ENCODE results near the gene FUT2.

DNA sequence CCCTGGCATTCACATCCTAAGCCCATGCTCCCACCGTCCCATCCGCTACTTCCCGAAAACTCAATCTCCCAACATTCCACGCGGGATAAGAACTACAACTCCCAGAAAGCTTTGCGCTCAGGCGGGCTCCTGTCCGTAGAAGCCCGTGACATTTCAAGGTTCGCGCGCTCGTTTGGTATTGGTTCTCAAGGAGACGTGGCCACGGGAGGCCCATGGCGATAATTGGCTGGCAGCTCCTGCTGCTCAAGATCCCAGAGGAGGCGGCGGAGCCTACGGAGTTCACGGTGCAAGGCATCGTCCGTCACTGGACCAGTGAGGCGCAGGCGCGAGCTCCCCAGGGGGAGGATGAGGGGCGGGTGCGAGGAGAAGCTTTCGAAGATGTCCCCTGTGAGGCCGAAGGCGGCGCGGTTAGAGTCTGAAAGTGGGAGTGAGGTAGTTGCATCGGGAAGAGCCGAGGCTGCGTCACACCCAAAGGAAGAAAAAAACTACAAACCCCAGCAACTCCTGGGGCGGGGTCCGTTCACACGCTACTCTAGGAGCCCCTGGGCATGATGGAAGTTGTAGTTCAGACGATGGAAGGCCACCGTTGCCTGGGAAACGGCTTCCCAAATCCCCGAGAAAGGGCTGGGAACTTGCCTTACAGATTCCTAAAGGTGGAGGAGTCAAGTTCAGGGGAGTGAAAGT is 25.0 kb downstream of the FUT2 start:
- no peak for TF ChIP-seq CTCF (IDR thresholded peaks at IDR 0.05; ENCODE audit: poor library complexity)
- no peak for TF ChIP-seq EZH2phosphoT487 (IDR thresholded peaks at IDR 0.05; ENCODE audit: low read depth, severe bottlenecking, unreplicated experiment)
- no peak for TF ChIP-seq EZH2 (IDR thresholded peaks at IDR 0.05; ENCODE audit: borderline replicate concordance)
